NCI-H1105 (cell line): ENCODE results near the gene SYNPO2L.

ENCODE experiments used
- DNase-seq: peaks from one replicate; lab custom pipeline; 2025; lab: John Stamatoyannopoulos, UW

Gene SYNPO2L

DNA sequence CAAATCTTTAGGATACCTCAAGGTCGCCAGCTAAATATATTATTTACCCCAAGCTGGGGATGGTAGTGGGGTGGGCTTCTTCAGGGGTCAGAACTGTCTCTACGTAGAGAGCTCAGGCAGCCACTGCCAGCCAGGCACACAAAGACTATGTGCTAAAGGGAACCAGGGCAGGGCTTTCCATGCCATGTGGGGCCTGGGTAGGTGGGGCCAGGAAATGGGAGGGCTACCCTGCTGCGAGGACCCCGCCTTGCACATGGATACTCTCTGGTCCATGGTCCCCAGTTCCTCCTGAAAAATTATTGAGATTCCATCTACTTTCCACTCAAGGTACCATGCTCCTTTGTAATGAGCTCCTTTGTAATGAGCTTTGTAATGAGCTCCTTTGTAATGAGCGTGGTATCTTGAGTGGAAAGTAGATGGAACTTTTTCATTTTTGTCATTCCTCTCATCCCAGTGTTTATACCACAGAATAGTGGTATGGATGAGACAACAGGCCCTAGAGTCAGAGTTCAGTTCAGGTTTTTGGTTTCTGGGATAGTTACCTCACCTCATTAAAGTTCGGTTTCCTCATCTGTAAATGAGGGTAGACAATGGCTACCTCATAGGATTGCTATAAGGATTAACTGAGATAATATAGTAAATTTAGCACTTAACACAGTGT is 5.8 kb downstream of the SYNPO2L start:
- DNase-seq, result no peak

DNA sequence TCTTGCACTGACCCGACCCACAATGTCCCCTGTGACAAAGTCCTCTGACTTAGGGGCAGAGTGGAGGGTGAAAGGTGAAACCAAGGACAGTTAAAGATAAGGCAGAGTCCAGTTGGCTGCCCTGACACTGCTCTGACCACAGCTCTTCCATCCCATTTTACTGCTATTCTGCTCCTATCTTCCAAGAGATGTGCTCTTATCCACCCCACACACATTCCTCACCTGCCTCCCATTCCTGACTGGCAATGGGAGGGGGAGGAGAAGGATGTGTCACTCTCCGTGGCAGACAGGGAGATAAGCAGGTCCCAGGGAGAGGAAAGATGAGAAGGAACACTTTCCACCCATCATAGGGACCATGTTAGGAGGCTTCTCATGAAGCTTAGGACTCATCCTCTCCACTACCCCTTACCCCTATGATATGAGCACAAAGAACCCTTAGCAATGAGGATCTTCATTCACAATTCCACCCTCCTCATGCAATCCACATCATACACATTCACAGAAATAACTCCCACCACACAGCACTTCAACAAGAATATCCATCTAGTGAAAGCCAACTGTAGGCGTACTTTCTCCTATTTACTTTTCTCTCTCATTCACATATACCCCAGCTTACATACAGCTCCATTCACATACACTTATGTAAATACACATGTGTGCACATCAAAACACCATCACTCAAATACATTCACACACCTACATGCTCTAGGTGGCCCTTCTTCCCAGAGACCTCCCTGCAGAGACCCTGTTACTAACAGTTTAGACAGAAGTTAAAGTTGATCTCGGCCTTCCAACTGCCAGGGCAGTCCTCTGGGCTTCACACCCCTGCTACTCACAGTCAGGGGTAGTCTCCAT is 6.6 kb downstream of the SYNPO2L start:
- DNase-seq, result no peak

DNA sequence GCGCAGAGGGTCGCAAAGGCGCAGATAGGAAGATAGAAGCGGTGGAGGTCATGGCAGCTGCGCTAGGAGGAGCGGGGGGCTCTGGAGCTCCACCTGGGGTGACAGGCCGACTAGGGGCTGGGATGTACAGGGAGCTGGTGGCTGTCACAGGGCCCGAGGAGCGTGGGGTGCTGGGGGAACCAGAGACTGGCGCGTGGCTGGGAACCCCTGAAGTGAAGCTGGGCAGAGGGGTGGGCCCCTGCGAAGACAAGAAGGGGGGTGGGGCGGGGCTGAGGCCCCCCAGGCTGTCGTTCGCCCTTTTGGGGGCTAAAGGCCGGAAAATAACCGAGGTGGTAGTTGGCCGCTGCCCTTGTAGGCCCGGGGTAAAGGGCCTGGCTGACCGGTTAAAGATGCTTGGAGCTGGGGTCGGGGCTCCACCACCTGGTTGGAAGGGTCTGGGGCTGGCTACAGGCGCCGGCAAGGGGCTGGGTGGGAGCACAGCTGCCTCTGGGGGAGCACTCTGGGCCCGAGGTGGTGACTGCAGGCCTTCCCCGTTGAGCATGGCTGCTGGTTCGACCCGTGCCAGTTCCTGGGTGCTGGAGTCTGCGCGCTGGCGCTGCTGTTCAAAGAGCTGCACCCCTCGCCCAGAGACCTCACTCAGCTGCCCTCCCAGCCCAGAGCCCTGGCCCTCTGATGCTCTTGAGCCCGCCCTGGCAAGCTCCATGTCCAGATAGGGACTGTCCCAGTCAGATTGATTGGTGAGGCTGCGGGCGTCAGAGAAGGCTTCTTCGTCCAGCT is 7.8 kb downstream of the SYNPO2L start:
- no peak for DNase-seq

DNA sequence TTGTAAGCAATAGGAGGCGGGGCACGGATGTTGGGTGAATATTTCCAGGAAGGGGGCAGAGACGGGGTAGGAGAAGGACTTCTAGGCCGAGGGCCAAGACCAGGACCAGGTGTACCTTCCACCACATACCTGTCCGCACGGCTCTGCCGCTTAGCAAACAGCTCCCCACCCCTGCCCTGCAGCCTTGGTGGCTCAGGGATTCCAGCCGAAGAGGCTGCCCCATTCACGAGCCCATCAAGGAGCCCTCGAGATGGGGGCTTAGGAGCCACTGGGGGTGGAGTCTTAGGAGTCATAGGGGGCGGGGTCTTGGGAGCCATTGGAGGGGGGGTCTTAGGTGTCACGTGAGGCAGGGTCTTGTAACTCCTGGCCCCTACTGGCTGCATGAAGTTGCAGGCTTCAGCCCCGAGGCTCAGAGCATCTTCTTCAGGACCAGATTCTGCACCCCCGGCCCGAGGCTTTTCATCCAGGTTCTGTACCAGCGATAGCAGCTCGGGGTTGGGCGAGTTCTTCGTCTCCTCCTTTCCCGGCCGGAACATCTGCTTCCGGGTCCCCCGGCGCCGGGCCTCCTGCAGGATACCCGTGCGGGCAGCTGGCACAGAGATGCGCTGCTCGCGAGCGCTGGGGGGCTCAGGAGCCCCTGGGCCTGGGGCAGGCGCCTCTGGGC is 8.5 kb downstream of the SYNPO2L start:
- DNase-seq, result peak; percentile 79

DNA sequence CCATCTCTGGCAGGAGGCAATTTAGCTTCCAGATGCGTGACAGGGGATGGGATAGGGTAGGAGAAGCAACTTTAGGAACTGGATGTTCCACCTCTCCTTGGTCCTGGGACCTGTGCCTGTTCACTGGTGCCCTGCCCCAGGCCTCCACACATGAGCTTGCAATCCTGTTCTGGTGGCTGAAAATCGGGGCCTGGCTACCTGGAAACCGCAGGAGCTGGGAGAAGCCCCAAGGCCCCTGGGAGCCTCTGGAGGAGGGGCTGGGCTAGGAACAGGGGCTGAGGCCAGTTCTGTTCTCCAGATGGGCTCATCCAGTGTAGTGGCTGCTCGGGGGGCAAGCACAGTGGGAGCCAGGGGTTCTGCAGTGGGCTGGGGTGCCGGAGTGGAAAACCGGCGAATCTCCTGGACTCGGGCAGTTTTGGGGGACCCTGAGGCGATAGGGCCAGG is 9.2 kb downstream of the SYNPO2L start:
- DNase-seq, result no peak

DNA sequence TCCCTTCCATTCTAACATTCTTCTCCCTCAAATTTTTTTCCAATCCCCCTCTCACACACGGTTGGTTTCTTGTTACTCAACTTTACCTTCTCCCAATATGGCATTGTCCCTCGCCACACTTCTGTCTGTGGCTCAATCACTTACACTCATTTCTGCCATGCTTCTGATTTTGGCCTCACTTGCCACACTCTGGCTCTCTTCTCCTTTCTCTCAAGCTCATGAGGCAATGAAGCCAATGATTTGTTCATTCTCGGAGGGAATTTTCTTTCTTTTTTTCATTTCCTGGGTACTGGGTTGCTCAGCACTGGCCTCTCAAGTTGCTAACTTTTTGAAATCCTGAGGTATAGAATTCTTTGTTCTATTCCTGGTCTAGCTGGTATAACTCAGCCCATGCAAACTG is 10.6 kb downstream of the SYNPO2L start:
- no peak for DNase-seq

DNA sequence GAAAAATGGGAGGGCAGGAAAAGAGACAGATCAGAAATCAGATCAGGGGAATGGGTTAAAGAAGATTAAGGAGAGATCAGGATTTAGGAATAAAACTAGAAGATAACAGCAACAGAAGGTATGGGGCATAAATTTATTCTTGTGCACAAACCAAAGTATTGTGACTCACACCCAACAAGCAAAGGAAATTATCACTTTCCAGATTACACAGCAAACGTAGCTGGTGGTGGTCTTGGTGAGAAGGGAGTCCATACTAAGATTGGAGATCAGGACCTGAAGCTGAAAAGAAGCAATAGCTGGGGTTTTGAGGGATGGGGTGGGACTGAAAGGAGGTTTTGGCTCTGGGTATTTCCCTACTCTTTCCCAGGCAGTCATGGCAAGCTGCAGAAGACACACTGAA is 11.1 kb downstream of the SYNPO2L start:
- DNase-seq, result no peak

DNA sequence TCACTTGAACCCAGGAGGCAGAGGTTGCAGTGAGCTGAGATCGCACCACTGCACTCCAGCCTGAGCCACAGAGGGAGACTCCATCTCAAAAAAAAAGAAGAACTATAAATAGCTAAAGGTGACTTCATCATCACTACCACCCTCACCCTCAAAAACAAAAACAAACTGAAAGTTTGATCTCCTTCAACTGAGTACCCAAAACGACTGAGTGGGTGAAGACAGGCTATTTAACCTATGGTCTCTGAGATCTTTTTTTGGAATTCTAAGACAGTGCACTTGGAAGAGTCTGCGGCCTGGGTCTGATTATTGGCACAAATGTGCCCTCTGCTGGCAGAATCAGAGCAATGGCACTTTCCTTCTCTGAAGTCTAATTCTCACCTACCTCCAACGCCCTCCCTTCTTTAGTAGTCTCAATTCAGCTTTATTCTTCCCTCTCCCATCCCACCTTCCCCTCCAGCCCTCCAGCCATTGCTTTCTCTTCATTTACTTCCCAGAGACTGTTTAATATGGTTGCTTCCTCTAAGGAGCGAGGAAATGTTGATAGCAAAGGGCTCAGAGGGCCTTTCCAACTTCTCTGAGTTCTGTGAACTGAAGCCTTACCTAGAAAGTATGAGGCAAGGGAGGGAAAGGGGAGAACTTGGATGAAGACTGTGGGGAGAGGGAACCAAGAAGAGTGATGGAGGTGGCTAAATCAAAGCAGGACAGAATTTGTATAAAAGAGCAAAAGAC is 11.7 kb downstream of the SYNPO2L start:
- peak; percentile 8 for DNase-seq

DNA sequence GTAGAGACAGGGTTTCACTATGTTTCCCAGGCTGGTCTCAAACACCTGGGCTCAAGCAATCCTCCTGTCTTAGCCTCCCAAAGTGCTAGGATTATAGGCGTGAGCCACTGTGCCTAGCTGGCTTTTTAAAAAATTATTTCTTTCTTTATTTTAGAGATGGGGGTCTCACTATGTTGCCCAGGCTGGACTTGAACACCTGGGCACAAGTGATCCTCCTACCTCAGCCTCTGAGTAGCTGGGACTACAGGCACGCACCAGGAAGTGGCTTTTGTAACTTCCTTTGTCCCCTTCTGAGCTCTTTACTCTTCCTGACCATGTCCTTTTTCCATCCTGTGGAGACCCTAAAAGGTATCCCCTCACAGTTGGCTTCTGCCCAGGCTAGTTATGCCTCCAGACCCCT is 12.5 kb downstream of the SYNPO2L start:
- no peak for DNase-seq

DNA sequence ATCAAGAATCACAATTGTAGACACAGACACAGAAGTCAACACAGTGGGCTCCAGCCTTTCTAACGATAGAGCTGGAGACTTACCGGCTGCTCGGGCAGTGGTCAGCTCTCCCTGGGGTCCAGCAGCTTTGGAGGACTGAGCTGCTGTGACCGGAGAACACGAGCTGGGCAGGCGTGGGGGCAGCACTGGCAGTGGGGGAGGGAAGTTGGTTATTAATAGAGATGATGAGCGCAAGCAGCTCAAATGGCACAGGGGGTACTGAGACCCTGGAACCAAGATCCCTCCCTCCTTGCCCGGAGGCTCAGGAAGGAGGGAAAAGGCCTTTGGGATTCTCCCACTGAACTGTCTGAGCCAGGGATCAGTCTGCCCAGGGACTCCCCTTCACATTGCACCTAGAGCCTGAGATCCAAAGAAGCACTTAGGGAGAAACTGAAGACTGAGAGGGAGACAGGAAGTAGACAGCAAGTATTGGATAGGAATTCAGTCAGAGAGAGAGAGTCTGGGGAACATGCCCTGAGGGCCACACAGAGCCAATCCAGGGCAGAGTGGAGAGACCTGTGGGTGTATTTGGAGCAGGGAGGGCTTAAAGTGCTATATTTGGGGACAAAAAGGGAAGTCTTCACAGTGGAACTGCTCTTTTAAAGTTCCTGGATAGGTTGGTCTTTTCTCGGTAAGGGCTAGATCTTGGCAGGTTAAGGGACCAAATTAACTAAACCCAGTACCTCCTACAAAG is 14.3 kb downstream of the SYNPO2L start, which contains the start of gene MYOZ1:
MYOZ1 (minus strand) TSS at position 147 of the 733 bp plus-strand sequence. CDS start 1,457 bp downstream, outside the sequence.
- no peak for DNase-seq

DNA sequence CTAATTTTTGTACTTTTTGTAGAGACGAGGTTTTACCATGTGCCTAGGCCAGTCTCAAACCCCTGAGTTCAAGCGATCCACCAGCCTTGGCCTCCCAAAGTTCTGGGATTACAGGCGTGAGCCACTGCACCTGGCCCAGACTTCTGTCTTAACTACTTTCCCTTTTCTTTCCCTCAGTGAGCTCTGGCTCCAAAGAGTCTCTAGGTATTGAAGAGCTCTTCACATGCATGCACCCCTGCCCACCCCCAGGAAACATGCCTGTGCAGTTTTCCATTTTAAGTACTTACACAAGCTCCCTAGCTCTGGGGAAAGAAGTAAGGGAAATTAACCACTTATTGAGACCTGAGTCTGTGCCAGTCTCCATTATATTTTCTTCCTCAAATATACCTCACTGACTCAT is 16.5 kb downstream of the SYNPO2L start:
- no peak for DNase-seq

DNA sequence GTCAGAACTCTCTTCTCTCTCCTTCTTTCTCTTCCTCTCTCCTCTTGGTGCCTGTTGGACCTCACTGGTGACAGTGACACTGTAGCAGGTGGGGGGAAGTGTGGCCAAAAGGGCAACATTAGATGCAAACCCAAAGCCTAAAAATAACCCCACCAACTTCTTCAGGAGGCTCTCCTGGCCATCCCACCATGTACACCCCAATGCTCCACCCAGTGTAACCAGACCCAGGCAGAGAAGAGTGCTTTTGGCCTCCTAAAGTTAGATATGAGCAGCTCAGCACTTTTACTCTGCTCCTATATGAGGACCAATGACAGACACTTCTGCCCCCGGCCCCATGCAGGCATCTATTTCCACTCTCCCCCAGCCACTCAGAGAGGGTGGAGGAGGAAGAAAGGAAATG is 20.0 kb downstream of the SYNPO2L start:
- no peak for DNase-seq

DNA sequence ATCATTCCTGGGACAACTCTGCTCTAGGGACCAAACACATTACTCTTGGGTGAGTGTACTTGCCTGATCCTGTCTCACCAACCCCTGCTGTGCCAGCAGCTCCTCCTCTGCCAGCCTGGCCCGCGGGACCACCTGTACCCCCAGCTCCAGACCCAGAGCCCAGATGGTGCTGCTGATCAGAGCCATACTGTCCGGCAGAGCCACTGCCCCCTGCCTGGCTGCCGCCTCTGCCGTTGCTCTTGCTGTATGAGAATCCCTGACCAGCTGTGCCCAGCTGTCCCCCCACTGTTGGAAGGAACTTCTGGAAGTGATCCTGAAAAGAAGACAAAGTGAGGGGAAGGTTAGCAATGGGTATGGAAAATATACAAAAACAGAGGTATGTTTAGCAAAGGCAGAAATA is 21.4 kb downstream of the SYNPO2L start:
- DNase-seq, result no peak

DNA sequence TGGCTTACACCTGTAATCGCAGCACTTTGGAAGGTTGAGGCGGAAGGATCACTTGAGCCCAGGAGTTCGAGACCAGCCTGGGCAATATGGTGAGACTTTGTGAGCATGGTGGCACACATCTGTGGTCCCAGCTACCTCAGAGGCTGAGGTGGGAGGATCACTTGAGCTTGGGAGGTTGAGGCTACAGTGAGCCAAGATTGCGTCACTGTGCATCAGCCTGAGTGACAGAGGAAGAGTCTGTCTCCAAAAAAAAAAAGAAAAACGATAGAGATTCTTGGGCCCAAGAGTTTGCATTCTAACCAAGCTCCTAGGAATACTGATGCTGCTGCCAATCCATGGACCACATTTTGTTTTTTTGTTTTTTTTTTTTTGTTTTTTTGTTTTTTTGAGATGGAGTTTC is 26.7 kb downstream of the SYNPO2L start:
- no peak for DNase-seq

DNA sequence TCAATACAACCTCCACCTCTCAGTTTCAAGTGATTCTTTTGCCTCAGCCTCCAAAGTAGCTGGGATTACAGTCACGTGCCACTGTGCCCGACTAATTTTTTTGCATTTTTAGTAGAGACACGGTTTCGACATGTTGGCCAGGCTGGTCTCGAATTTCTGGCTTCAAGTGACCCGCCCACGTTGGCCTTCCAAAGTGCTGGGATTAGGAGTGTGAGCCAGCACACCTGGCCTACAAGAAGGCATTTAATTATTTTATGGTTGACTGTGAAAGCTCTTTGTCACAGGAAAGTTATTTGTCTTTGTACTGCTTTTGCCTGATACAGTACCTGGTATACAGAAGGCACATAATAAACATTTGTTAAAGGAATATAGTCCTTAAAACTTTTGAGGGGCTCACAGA is 27.4 kb downstream of the SYNPO2L start:
- DNase-seq, result no peak

DNA sequence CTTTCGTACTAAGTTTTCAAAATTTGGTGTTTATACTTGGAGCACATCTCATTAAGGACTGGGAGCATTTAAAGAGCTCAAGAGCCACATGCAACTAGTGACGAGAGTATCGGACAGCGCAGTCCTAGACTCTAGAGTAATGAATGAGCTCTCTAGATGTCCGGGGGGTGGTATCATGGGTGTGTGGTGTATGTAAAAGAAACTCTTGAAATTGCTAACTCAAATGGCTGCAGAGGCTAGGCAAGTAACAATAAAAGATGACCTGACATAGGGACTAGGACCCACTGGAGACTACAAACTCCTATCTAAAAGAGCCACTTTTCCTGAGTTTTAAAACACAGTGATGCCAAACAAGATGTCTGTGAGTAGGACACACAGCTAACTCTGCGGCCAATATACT is 28.5 kb downstream of the SYNPO2L start:
- no peak for DNase-seq

DNA sequence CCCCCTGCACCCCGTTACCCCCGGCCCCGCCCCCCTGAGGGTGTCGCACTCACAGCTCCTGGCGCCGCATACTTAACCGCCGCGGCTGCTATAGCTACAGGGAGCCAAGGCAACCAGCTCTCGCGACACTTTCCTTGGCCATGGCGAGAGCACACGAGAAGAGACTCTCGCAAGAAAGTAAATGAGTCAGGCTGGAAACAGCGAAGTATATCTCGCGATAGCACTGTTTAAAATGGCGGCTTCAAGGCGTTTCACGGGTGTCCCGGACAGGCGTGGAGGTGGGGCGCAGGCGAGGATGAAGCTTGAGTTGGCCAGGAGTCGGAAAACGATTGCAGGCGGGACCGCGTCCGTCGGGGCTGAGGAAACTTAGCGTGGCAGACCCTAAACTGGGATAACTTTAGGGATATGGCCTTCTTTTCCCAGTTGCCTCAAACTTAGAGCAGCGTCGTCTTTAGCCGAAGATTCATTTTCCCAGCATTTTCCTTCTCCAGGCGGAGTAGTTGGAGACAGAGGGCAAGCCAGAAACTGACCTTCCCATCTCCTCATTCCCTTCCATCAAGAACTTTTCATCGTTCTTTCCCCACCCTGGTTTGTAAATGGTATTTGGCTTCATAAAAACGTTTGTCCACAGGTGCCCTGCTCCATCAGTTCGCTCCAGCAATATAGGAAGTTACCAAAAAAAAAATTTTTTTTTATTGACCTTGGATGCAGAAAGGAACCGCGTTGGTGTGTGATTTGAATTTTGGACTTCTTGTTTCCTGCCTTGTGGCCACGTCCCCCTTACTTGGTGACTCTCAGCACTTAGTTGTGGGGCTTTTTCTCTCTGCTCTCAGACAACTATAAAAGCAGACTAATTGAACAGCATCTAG is 29.7 kb downstream of the SYNPO2L start:
- peak; percentile 90 for DNase-seq

DNA sequence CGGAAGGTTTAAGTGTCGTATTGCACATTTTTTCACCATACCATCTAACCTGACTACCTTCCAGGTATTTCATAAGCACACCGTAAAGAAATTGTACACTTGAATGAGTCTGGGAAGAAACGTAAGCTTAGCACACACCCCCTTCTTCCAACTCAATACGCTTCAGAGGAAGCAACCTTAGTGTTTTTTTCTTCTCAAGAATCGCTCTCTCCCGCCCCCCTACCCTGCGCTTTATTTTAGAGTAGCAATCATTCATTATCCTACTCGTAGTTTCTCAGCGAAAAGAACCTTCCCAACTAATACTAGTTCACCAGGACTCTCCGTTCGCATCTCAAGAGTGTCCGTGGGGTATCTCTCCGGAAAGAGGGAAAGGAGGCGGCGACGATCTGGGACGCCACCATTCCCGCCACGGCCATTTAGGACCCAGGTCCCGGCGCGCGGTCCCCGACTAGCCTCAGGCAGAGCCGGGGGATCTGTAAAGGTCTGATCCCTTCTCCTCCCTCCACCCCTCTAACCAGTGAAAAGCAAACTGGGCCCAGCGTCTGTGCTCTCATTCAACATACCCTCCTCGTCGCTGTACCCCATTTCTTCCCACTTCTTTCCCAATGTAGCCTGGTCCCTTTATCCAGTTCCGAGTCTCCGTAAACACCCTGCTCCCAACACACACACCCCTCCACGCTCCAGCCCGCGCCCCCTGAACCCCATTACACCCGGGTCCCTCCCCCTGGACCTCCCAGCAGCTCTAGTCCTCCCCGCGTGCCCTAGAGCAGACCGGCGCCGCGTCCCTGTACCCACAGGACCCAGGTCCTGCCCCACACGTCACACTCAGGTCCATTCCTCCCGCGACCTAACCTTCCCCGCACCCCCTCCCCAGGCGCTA is 30.6 kb downstream of the SYNPO2L start:
- peak; percentile 4 for DNase-seq

DNA sequence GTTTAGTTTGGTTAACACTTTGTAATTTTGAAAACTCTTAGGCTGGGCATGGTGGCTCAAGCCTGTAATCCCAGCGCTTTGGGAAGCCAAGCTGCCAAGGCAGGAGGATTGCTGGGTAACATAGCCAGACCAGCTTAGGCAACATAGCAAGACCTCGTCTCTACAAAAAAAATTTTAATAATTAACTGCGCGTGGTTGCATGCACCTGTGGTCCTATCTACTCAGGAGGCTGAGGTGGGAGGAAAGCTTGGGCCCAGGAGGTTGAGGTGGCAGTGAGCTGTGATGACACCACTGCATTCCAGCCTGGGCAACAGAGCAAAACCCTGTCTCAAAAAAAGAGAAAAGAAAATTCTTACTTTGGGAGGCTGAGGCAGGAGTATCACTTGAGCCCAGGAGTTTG is 32.8 kb downstream of the SYNPO2L start:
- no peak for DNase-seq
